IMR-90 (cell line): ENCODE results near the gene ARFGAP3. TPM values are rescaled to one million over a fixed set of nuclear protein-coding genes. Genes with fewer than 3 reads are reported as not detected.

Source experiments
- ATAC-seq: fragments of 200-7000 bp; cut with Tn5 transposase; 2 replicates; pipeline ENCODE4 v1.9.1; 2020; ENCODE audit warnings: low read depth, mild to moderate bottlenecking, moderate library complexity
- BruUV-seq: library from RNA; stranded (reverse); fragments of 400-500 nt; replicated peaks from 2 replicates; lab custom pipeline; 2021; lab: Mats Ljungman, UMichigan
- CTCF ChIA-PET: fragments of 300-600 bp; formaldehyde crosslinking; extraction: SDS; loops from one replicate; lab custom pipeline; 2021; ENCODE audit warnings: antibody characterized with exemption; lab: Yijun Ruan, JAX
- POLR2A ChIA-PET: fragments of 300-600 bp; sonication (Branson Sonifier 250); formaldehyde crosslinking; loops from one replicate; lab custom pipeline; 2022; ENCODE audit warnings: antibody characterized with exemption; ENCODE audit not compliant: unreplicated experiment; lab: Charles Lee
- DNase-seq: peaks from one replicate; pipeline ENCODE4 v3.0.0; 2013
- H2AFZ ChIP-seq: replicated peaks from 2 replicates; pipeline ENCODE3; 2013; ENCODE audit warnings: low read length, mild to moderate bottlenecking; ENCODE audit not compliant: poor library complexity
- H2AK5ac ChIP-seq: 2 replicates; pipeline ENCODE4 v1.6.1; 2013; ENCODE audit warnings: low read depth, low read length, inconsistent platforms
- H2AK9ac ChIP-seq: replicated peaks from 2 replicates; pipeline ENCODE3; 2013; ENCODE audit warnings: mild to moderate bottlenecking, low read depth, low read length, moderate library complexity; ENCODE audit not compliant: poor library complexity
- H2BK120ac ChIP-seq: 2 replicates; pipeline ENCODE4 v1.6.1; 2013; ENCODE audit warnings: low read depth, low read length, inconsistent platforms
- H2BK15ac ChIP-seq: 3 replicates; pipeline ENCODE4 v1.6.1; 2013; ENCODE audit warnings: low read depth, low read length, inconsistent platforms
- H2BK20ac ChIP-seq: 2 replicates; pipeline ENCODE4 v1.6.1; 2013; ENCODE audit warnings: low read depth, mild to moderate bottlenecking, inconsistent platforms, low read length, moderate library complexity
- H2BK5ac ChIP-seq: 2 replicates; pipeline ENCODE4 v1.6.1; 2013; ENCODE audit warnings: mild to moderate bottlenecking, low read depth, low read length, inconsistent platforms; ENCODE audit not compliant: poor library complexity, severe bottlenecking
- H3K14ac ChIP-seq: replicated peaks from 2 replicates; pipeline ENCODE4 v1.6.1; 2013; ENCODE audit warnings: low read depth, low read length, inconsistent platforms
- H3K18ac ChIP-seq: 2 replicates; pipeline ENCODE4 v1.6.1; 2013; ENCODE audit warnings: low read depth, low read length, control low read depth
- H3K23ac ChIP-seq: 2 replicates; pipeline ENCODE4 v1.6.1; 2013; ENCODE audit warnings: low read depth, low read length, inconsistent platforms
- H3K27ac ChIP-seq: 2 replicates; pipeline ENCODE4 v1.5.1; 2013; ENCODE audit warnings: mild to moderate bottlenecking, control low read depth, low read length; ENCODE audit not compliant: insufficient read depth
- H3K27me3 ChIP-seq: 2 replicates; pipeline ENCODE4 v1.6.1; 2013; ENCODE audit warnings: low read length; ENCODE audit not compliant: control insufficient read depth, insufficient read depth
- H3K36me3 ChIP-seq: 2 replicates; pipeline ENCODE4 v1.6.1; 2013; ENCODE audit warnings: low read length, mixed read lengths; ENCODE audit not compliant: control insufficient read depth, insufficient read depth
- H3K4ac ChIP-seq: 2 replicates; pipeline ENCODE4 v1.6.1; 2013; ENCODE audit warnings: low read depth, low read length, inconsistent platforms
- H3K4me1 ChIP-seq: 2 replicates; pipeline ENCODE4 v1.6.1; 2013; ENCODE audit warnings: low read length, mixed read lengths; ENCODE audit not compliant: control insufficient read depth, insufficient read depth
- H3K4me2 ChIP-seq: 2 replicates; pipeline ENCODE4 v1.6.1; 2013; ENCODE audit warnings: low read depth, mild to moderate bottlenecking, control low read depth, low read length, moderate library complexity
- H3K4me3 ChIP-seq: 2 replicates; pipeline ENCODE4 v1.5.1; 2013; ENCODE audit warnings: low read depth, mild to moderate bottlenecking, control low read depth, low read length, moderate library complexity; ENCODE audit not compliant: insufficient read depth
- H3K56ac ChIP-seq: 2 replicates; pipeline ENCODE4 v1.6.1; 2013; ENCODE audit warnings: low read length, inconsistent platforms; ENCODE audit not compliant: insufficient read depth; ENCODE audit errors: extremely low read depth
- H3K79me1 ChIP-seq, 2 experiments: 2 replicates each; pipeline ENCODE4 v1.6.1; 2013; ENCODE audit warnings: low read length in 2 of 2, inconsistent platforms in 1 of 2, low read depth in 1 of 2
- H3K9ac ChIP-seq: 2 replicates; pipeline ENCODE4 v1.6.1; 2013; ENCODE audit warnings: low read depth, low read length, control low read depth
- H3K9me1 ChIP-seq: 2 replicates; pipeline ENCODE4 v1.6.1; 2013; ENCODE audit warnings: low read length, inconsistent platforms; ENCODE audit not compliant: insufficient read depth
- H3K9me3 ChIP-seq: 2 replicates; pipeline ENCODE4 v1.6.1; 2013; ENCODE audit warnings: low read length; ENCODE audit not compliant: control insufficient read depth, insufficient read depth
- H4K20me1 ChIP-seq: 2 replicates; pipeline ENCODE4 v1.6.1; 2013; ENCODE audit warnings: low read length, inconsistent platforms; ENCODE audit not compliant: insufficient read depth
- H4K5ac ChIP-seq: 2 replicates; pipeline ENCODE4 v1.6.1; 2013; ENCODE audit warnings: mild to moderate bottlenecking, low read depth, low read length, control low read depth
- H4K8ac ChIP-seq, 2 experiments: 2 replicates each; pipeline ENCODE4 v1.6.1; 2013; ENCODE audit warnings: low read depth in 2 of 2, low read length in 2 of 2, control low read depth in 1 of 2, inconsistent platforms in 1 of 2
- H4K91ac ChIP-seq: 2 replicates; pipeline ENCODE4 v1.6.1; 2013; ENCODE audit warnings: low read depth, low read length, inconsistent platforms; ENCODE audit not compliant: insufficient read depth
- CEBPB ChIP-seq: IDR thresholded peaks from 2 replicates; pipeline ENCODE4 v1.6.1; 2012; ENCODE audit warnings: low read depth, low read length, improper control_type of control experiment
- CHD1 ChIP-seq: IDR thresholded peaks from 2 replicates; pipeline ENCODE4 v1.6.1; 2012; ENCODE audit warnings: low read depth, low read length, improper control_type of control experiment
- FOS ChIP-seq: fragments of 150-350 bp; IDR thresholded peaks from 2 replicates; pipeline ENCODE4 v1.6.1; 2016; ENCODE audit warnings: low read depth, low read length
- MXI1 ChIP-seq: IDR thresholded peaks from 2 replicates; pipeline ENCODE4 v1.6.1; 2012; ENCODE audit warnings: low read depth, mild to moderate bottlenecking, low read length, moderate library complexity, borderline replicate concordance
- POLR2A ChIP-seq: IDR thresholded peaks from 2 replicates; pipeline ENCODE4 v1.6.1; 2012; ENCODE audit warnings: mild to moderate bottlenecking, low read depth, low read length
- RCOR1 ChIP-seq: IDR thresholded peaks from 2 replicates; pipeline ENCODE4 v1.6.1; 2012; ENCODE audit warnings: mild to moderate bottlenecking, low read length, improper control_type of control experiment; ENCODE audit not compliant: insufficient replicate concordance
- RFX5 ChIP-seq: IDR thresholded peaks from 2 replicates; pipeline ENCODE4 v1.8.0; 2012; ENCODE audit warnings: low read depth, mild to moderate bottlenecking, low read length, moderate library complexity
- SMC3 ChIP-seq: fragments of 150-350 bp; IDR thresholded peaks from 2 replicates; pipeline ENCODE4 v1.6.1; 2016; ENCODE audit warnings: low read depth, mild to moderate bottlenecking, antibody characterized with exemption, low read length, moderate library complexity
- USF2 ChIP-seq: fragments of 150-350 bp; IDR thresholded peaks from 2 replicates; pipeline ENCODE4 v1.6.1; 2017; ENCODE audit warnings: mild to moderate bottlenecking, antibody characterized with exemption, low read length, low read depth
- WGBS, 2 experiments: methylation state at CpG; one replicate each; pipeline versions ENCODE4 v1.1.5 to v1.1.7; 2013; ENCODE audit warnings: missing lambda C conversion rate in 2 of 2; ENCODE audit not compliant: insufficient read length in 1 of 2; ENCODE audit errors: extremely low coverage in 2 of 2; 5-methylcytosine and 5-hydroxymethylcytosine counted together
- dilution Hi-C: fragments of 300-500 bp; cut with HindIII; formaldehyde crosslinking; loops from one replicate; pipeline ENCODE4 v1.14.3; 2018; ENCODE audit warnings: low sequenced_read_pairs; ENCODE audit not compliant: unreplicated experiment
- in situ Hi-C: fragments of 300-500 bp; cut with MboI; formaldehyde crosslinking; loops from 3 replicates; pipeline ENCODE4 v1.14.3; 2019; ENCODE audit warnings: low sequenced_read_pairs, inconsistent platforms, mixed read lengths
- intact Hi-C: fragments of 100-400 bp; cut with micrococcal nuclease; formaldehyde crosslinking; loops from 2 replicates; pipeline ENCODE4 v1.10.0; 2022
- polyA plus RNA-seq, 3 experiments: library from polyadenylated mRNA; depleted of rRNA; stranded (reverse); fragments of >200 nt; gene quantifications; 2 replicates each; pipeline ENCODE4 v1.2.3, GENCODE V29; 2012; ENCODE audit warnings: low replicate concordance in 1 of 3
- total RNA-seq: library from RNA; depleted of rRNA; stranded (reverse); fragments of >200 nt; gene quantifications from 2 replicates; pipeline ENCODE4 v1.2.3, GENCODE V29; 2012

Gene ARFGAP3
- total and polyA plus RNA-seq, 2 of the 4 experiments (the other 2 are of a cell fraction): 50.0 to 70.1 TPM

GRCh38 chr22:42844756-42845155 is 12.3 kb downstream of the ARFGAP3 start:
- no peak overlapping the region for H3K56ac ChIP-seq
- peaks cover 31% of the 10 kb centered on the region for H3K9me1 ChIP-seq
- no peak overlapping the region for H3K18ac ChIP-seq
- H2BK20ac ChIP-seq: no peak overlapping the region
- H2BK5ac ChIP-seq: peak overlapping the region; percentile 27
- H3K36me3 ChIP-seq: peaks cover 34% of the 10 kb centered on the region
- H3K23ac ChIP-seq: no peak overlapping the region
- intact Hi-C loops (no loop called here), in situ Hi-C loops (no loop called here), dilution Hi-C loops (no loop called here)
- no peak overlapping the region for H4K8ac ChIP-seq
- H3K4me1 ChIP-seq: peaks cover 19% of the 10 kb centered on the region
- peaks cover 53% of the 10 kb centered on the region for H4K20me1 ChIP-seq
- peak overlapping the region; percentile 10; the same call in 1 of the 2 replicates for H3K4me2 ChIP-seq
- 0 out of 2 replicates have a peak overlapping the region, but pooled peaks have one; percentile 3 for H3K14ac ChIP-seq
- H2AFZ ChIP-seq: no peak overlapping the region
- BruUV-seq: no TSS peak
- H2BK120ac ChIP-seq: no peak overlapping the region
- H3K4me3 ChIP-seq: no peak overlapping the region
- H3K9ac ChIP-seq: no peak overlapping the region
- no peak overlapping the region for H4K5ac ChIP-seq
- DNase-seq (peak; percentile 39), ATAC-seq (peak; percentile 40; the same call in 1 of the 2 replicates)
- peaks cover 56 to 87% of the 10 kb centered on the region in 2 experiments for H3K79me1 ChIP-seq
- no peak overlapping the region for H3K4ac ChIP-seq
- H3K9me3 ChIP-seq: no peaks in the 10 kb centered on the region
- no peak overlapping the region for H2AK9ac ChIP-seq
- no peak overlapping the region for H2BK15ac ChIP-seq
- TF ChIP-seq RCOR1 (no peak), SMC3 (no peak), CHD1 (no peak), FOS (no peak), CEBPB (no peak), MXI1 (no peak), USF2 (no peak), RFX5 (no peak), POLR2A (no peak)
- no peaks in the 10 kb centered on the region for H3K27me3 ChIP-seq
- WGBS, 2 experiments: 100% methylated on average over 1 of the region's 4 CpGs; no CpG with 5 or more reads in 1 of the 2 experiments
- no peak overlapping the region for H4K91ac ChIP-seq
- CTCF ChIA-PET: no interaction called here
- H2AK5ac ChIP-seq: no peak overlapping the region
- POLR2A ChIA-PET: no interaction called here
- no peak overlapping the region for H3K27ac ChIP-seq
